Measurements from ENCODE around the gene OR52E6.

Gene OR52E6

GRCh38 chr11:5791165-5791564 lies 50.5 kb downstream of the OR52E6 start, which contains the start of gene OR52N1:
Gene OR52N1, minus strand, starts transcription at chr11:5791265. Its CDS starts 2,449 bp downstream, at chr11:5788816.
- DNase-seq (ENCODE audit: insufficient read length), result no peak
- TF ChIP-seq POLR2A (IDR thresholded peaks at IDR 0.05; ENCODE audit: low read depth, low read length), result no peak
- TF ChIP-seq TAF1 (IDR thresholded peaks at IDR 0.05; ENCODE audit: borderline replicate concordance, low read depth, low read length), result no peak
- TF ChIP-seq POLR2AphosphoS5 (IDR thresholded peaks at IDR 0.05; ENCODE audit: low read depth, low read length), result no peak
- no peak for FAIRE-seq
